Measurements from ENCODE around the gene PRELP. TPM values are rescaled to one million over a fixed set of nuclear protein-coding genes. Genes with fewer than 3 reads are reported as not detected.

Gene PRELP
- total RNA-seq, 6 experiments from 2014 or later: 3.8 to 10.8 (median 5.4) TPM

GRCh38 chr1:203528976-203529835 lies 53.6 kb downstream of the PRELP start:
- TF ChIP-seq POLR2A (IDR thresholded peaks at IDR 0.05): no peak
- no peak for TF ChIP-seq CTCF (IDR thresholded peaks at IDR 0.05)
- Histone ChIP-seq H3K27me3 (no peaks in the 10 kb centered on the region), H3K9me3 (no peaks in the 10 kb centered on the region), H3K4me1 (peaks cover 0 to 3% (median 0%) of the 10 kb centered on the region in 4 donors), H3K27ac (no peak overlapping the region), H3K4me3 (no peak overlapping the region), H3K36me3 (no peaks in the 10 kb centered on the region)
- WGBS (ENCODE audit: insufficient coverage, low coverage, low lambda C conversion rate, missing lambda C conversion rate): 56% methylated on average over 4 of the region's 6 CpGs
- intact Hi-C loops (cut with DNase I): no loop called here
- no peak for ATAC-seq
- no peak for DNase-seq

DNA sequence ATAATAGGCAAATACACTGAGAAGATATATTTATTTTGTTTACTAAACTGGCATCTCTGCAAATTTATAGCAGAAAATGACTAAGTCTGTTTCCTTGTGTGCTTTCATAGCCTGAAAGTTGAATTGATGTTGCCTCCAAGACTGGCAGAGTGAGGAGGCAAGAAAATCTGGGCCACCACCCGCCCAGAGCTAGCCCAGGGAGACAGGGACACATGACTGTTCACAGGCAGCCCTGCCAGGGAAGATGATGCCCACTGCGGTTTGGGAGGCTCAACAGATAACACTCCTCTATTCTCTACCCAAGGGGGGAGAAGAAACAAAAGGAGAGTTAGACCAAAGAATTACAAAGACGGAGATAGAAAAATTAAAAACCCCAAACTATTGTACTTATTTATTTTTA lies 55.5 kb downstream of the PRELP start:
- DNase-seq (no peak), ATAC-seq (no peak)
- TF ChIP-seq POLR2A (IDR thresholded peaks at IDR 0.05) (no peak), CTCF (IDR thresholded peaks at IDR 0.05) (no peak)
- 79% methylated on average over 2 of the region's 3 CpGs for whole genome bisulfite sequencing (ENCODE audit: insufficient coverage, low coverage, low lambda C conversion rate, missing lambda C conversion rate)
- Histone ChIP-seq H3K9me3 (no peaks in the 10 kb centered on the region), H3K4me3 (no peak overlapping the region), H3K27me3 (no peaks in the 10 kb centered on the region), H3K4me1 (peaks cover 0 to 6% (median 2%) of the 10 kb centered on the region in 4 donors), H3K36me3 (no peaks in the 10 kb centered on the region), H3K27ac (no peak overlapping the region)
- intact Hi-C loops (cut with DNase I): no loop called here

DNA sequence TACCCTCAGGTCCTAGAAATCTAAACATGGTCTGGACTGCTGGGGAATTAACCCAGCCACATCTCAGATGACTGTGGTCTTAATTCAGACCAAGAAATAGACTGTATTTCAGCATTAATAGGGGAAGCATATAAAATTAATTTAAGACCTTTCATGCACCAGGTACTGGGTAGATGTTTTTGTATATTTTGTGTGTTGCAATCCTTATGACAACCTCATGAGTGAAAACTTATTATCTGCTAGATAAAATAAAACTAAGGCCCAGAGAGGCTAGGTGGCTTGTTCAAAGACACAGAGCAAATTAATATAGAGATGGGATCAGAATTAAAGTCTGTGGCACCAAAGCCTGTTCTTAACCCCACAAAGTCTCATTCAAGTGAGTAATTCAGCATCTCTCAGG lies 58.4 kb downstream of the PRELP start:
- intact Hi-C loops (cut with DNase I): no loop called here
- ATAC-seq: no peak
- H3K27ac ChIP-seq: no peak overlapping the region
- peaks cover 0 to 30% (median 16%) of the 10 kb centered on the region in 4 donors for H3K4me1 ChIP-seq
- H3K36me3 ChIP-seq: no peaks in the 10 kb centered on the region
- H3K27me3 ChIP-seq: no peaks in the 10 kb centered on the region
- H3K9me3 ChIP-seq: no peaks in the 10 kb centered on the region
- no peak overlapping the region for H3K4me3 ChIP-seq
- no peak for TF ChIP-seq POLR2A (IDR thresholded peaks at IDR 0.05)
- DNase-seq: no peak

- intact Hi-C loops (cut with DNase I): no loop called here
- ATAC-seq (no peak), DNase-seq (peak in 1 of 3 donors; percentile 52)
- H3K4me1 ChIP-seq: peaks cover 0 to 35% (median 18%) of the 10 kb centered on the region in 4 donors
- no peaks in the 10 kb centered on the region for H3K27me3 ChIP-seq
- no peak overlapping the region for H3K4me3 ChIP-seq
- no peaks in the 10 kb centered on the region for H3K36me3 ChIP-seq
- no peaks in the 10 kb centered on the region for H3K9me3 ChIP-seq
- H3K27ac ChIP-seq: no peak overlapping the region
- no peak for TF ChIP-seq CTCF (IDR thresholded peaks at IDR 0.05)
- TF ChIP-seq POLR2A (IDR thresholded peaks at IDR 0.05): no peak
- WGBS (ENCODE audit: insufficient coverage, low coverage, low lambda C conversion rate, missing lambda C conversion rate): 80% methylated on average over 2 of the region's 3 CpGs
Measured at GRCh38 chr1:203534526-203534925, 58.9 kb downstream of the PRELP start.

DNA sequence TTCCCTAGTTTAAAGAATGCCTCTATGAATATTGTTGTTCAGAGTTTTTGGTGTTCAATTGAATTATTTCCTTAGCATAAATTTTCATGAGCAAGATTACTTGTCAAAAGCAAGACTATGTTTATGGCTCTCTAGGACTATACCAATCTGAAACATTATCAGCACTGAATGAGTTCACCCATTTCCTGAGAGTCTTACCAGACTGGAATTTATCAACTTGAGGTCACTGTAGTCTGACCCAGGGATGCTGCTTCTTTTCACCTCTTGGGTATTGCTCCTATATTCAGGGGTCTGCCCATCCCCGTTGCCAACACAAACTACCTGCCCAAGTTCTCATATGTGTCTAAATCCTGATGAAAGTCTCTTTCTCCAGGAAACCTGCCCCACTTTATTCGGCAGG lies 61.0 kb downstream of the PRELP start:
- no peaks in the 10 kb centered on the region for H3K36me3 ChIP-seq
- DNase-seq (no peak), ATAC-seq (peak in 2 of 4 donors; percentile 0 to 8)
- no peak overlapping the region for H3K4me3 ChIP-seq
- intact Hi-C loops (cut with DNase I): no loop called here
- H3K4me1 ChIP-seq: peaks cover 0 to 41% (median 18%) of the 10 kb centered on the region in 4 donors
- peak overlapping the region; percentile 77 to 100 (median 90) for H3K27ac ChIP-seq
- H3K27me3 ChIP-seq: no peaks in the 10 kb centered on the region
- H3K9me3 ChIP-seq: no peaks in the 10 kb centered on the region
- no peak for TF ChIP-seq POLR2A (IDR thresholded peaks at IDR 0.05)
- no peak for TF ChIP-seq CTCF (IDR thresholded peaks at IDR 0.05)
- 17% methylated on average over 2 of the region's 2 CpGs for WGBS (ENCODE audit: insufficient coverage, low coverage, low lambda C conversion rate, missing lambda C conversion rate)
